Stimulated activated naive CD4-positive, alpha-beta T cell (primary cell): Measurements from ENCODE around the gene P4HB.
A peak's percentile ranks its signal among the peaks of the same experiment; 100 is the strongest.
"Not testable (repeated sequence)": the region's sequence is repeated elsewhere in the genome, so short reads cannot be mapped to it uniquely, and the experiment has no call there.

Source experiments
- DNase-seq, 6 experiments: peaks; one replicate each; lab custom pipeline; 2025; lab: John Stamatoyannopoulos, UW

The P4HB gene

GRCh38 chr17:81846743-81847689 is 13.3 kb downstream of the P4HB start:
- DNase-seq: no peak

- no peak for DNase-seq
These were observed 14.2 kb downstream of the P4HB start for GRCh38 chr17:81845881-81846742.

GRCh38 chr17:81845361-81845760 is 15.0 kb downstream of the P4HB start:
- DNase-seq: no peak

GRCh38 chr17:81844887-81845286 is 15.4 kb downstream of the P4HB start:
- DNase-seq: no peak

- DNase-seq: no peak
These were observed 15.9 kb downstream of the P4HB start for GRCh38 chr17:81844327-81844851.

GRCh38 chr17:81843713-81844326 is 16.5 kb downstream of the P4HB start:
- no peak for DNase-seq

- DNase-seq: no peak
These were observed 17.4 kb downstream of the P4HB start for GRCh38 chr17:81842725-81843504.

- no peak for DNase-seq
These were observed 18.0 kb downstream of the P4HB start for GRCh38 chr17:81842378-81842724.

- DNase-seq: no peak
These were observed 18.5 kb downstream of the P4HB start for GRCh38 chr17:81841866-81842265.

- DNase-seq: no peak
These were observed 19.2 kb downstream of the P4HB start for GRCh38 chr17:81840826-81841778.

- DNase-seq: not testable (repeated sequence)
These were observed 20.3 kb downstream of the P4HB start for GRCh38 chr17:81840059-81840458.

- DNase-seq: no peak
These were observed 21.0 kb downstream of the P4HB start for GRCh38 chr17:81839301-81839700.

GRCh38 chr17:81838753-81839255 is 21.5 kb downstream of the P4HB start:
- no peak for DNase-seq

- DNase-seq: no peak
These were observed 22.7 kb downstream of the P4HB start for GRCh38 chr17:81837641-81838040.

- no peak for DNase-seq
These were observed 25.5 kb downstream of the P4HB start, which contains the start of gene PPP1R27 for GRCh38 chr17:81834831-81835267. Gene PPP1R27, minus strand, starts transcription at chr17:81835050. Its CDS starts 97 bp downstream, at chr17:81834953.

- DNase-seq: no peak
These were observed 26.2 kb downstream of the P4HB start for GRCh38 chr17:81833921-81834830.

GRCh38 chr17:81833160-81833920 is 27.0 kb downstream of the P4HB start, which contains the start of gene MCRIP1:
Gene MCRIP1, minus strand, starts transcription at chr17:81833291. Its CDS starts 8,785 bp downstream, at chr17:81824506.
- peak; percentile 83 to 91 (median 88) for DNase-seq
